HCT116 (cell line): ENCODE data around the gene NFASC. TPM values are rescaled to one million over a fixed set of nuclear protein-coding genes. Genes with fewer than 3 reads are reported as not detected.

ENCODE experiments used
- ATAC-seq: fragments of 200-7000 bp; cut with Tn5 transposase; 2 replicates; pipeline ENCODE4 v1.9.1; 2020; ENCODE audit warnings: mild to moderate bottlenecking, moderate library complexity
- BruUV-seq: library from RNA; stranded (reverse); fragments of 400-500 nt; replicated peaks from 2 replicates; lab custom pipeline; 2021; lab: Mats Ljungman, UMichigan
- CTCF ChIA-PET: fragments of 300-600 bp; sonication (Branson Sonifier 250); formaldehyde crosslinking; loops from one replicate; lab custom pipeline; 2021; ENCODE audit warnings: antibody characterized with exemption; lab: Charles Lee
- POLR2A ChIA-PET: fragments of 300-600, 350-600 bp; sonication (Branson Sonifier 250); formaldehyde crosslinking; loops from one replicate; lab custom pipeline; 2021; ENCODE audit warnings: antibody characterized with exemption; lab: Charles Lee
- RAD21 ChIA-PET, 2 experiments: fragments of 300-600 bp; sonication (Branson Sonifier 250); formaldehyde crosslinking; loops; one replicate each; lab custom pipeline; 2023; ENCODE audit warnings: low total read pairs in 2 of 2; ENCODE audit not compliant: uncharacterized antibody in 2 of 2, unreplicated experiment in 2 of 2, low non-redundant PET in 1 of 2; lab: Charles Lee
- DNase-seq: peaks from one replicate; pipeline ENCODE4 v3.0.0-alpha.2; 2010; ENCODE audit warnings: low read depth, low spot score
- H2AFZ ChIP-seq: fragments of 200-600 bp; shearing (Covaris generic), sonication (generic); 2 replicates; pipeline ENCODE4 v1.6.1; 2017; ENCODE audit warnings: low read depth, mixed run types, mixed read lengths, antibody characterized with exemption, low read length; ENCODE audit not compliant: poor library complexity, severe bottlenecking
- H3K27ac ChIP-seq: 2 replicates; pipeline ENCODE4 v1.5.1; 2012; ENCODE audit warnings: low read depth, low read length
- H3K27me3 ChIP-seq: fragments of 200-600 bp; sonication (generic); 2 replicates; pipeline ENCODE4 v1.6.1; 2016; ENCODE audit warnings: mixed run types, low read length, mixed read lengths; ENCODE audit not compliant: insufficient read depth
- H3K36me3 ChIP-seq, 2 experiments: fragments of 200-500 bp in 1 of 2; fragments of 200-600 bp in 1 of 2; sonication (Bioruptor generic) in 1 of 2; sonication (generic) in 1 of 2; 2 replicates each; pipeline versions ENCODE4 v1.5.1 to v1.6.1; 2014 to 2016; ENCODE audit warnings: low read length in 2 of 2, inconsistent platforms in 1 of 2, mixed read lengths in 1 of 2, mixed run types in 1 of 2; ENCODE audit not compliant: insufficient read depth in 2 of 2, control insufficient read depth in 1 of 2
- H3K4me1 ChIP-seq, 2 experiments: fragments of 200-600 bp in 1 of 2; sonication (generic) in 1 of 2; 2 replicates each; pipeline versions ENCODE4 v1.5.1 to v1.6.1; 2012 to 2017; ENCODE audit warnings: low read length in 2 of 2, inconsistent platforms in 1 of 2, mild to moderate bottlenecking in 1 of 2, mixed read lengths in 1 of 2, mixed run types in 1 of 2, moderate library complexity in 1 of 2; ENCODE audit not compliant: insufficient read depth in 2 of 2, control insufficient read depth in 1 of 2
- H3K4me2 ChIP-seq: fragments of 200-600 bp; sonication (generic); 2 replicates; pipeline ENCODE4 v1.6.1; 2017; ENCODE audit warnings: mixed run types, low read length, mixed read lengths
- H3K4me3 ChIP-seq, 2 experiments: fragments of 200-600 bp in 1 of 2; sonication (generic) in 1 of 2; replicated peaks in 1 of 2; 2 replicates each; pipeline ENCODE4 v1.5.1; 2011 to 2016; ENCODE audit warnings: low read length in 2 of 2, control low read depth in 1 of 2, low read depth in 1 of 2, mild to moderate bottlenecking in 1 of 2, mixed read lengths in 1 of 2, mixed run types in 1 of 2
- H3K79me2 ChIP-seq: fragments of 200-600 bp; sonication (generic); 2 replicates; pipeline ENCODE4 v1.6.1; 2017; ENCODE audit warnings: mild to moderate bottlenecking, mixed run types, low read length, moderate library complexity, mixed read lengths; ENCODE audit not compliant: insufficient read depth
- H3K9ac ChIP-seq: fragments of 200-600 bp; sonication (generic); 2 replicates; pipeline ENCODE4 v1.6.1; 2016; ENCODE audit warnings: low read length, mixed read lengths
- H3K9me2 ChIP-seq: fragments of 200-600 bp; sonication (generic), shearing (Covaris generic); 2 replicates; pipeline ENCODE4 v1.6.1; 2017; ENCODE audit warnings: mixed run types, mild to moderate bottlenecking, moderate library complexity; ENCODE audit not compliant: insufficient read depth
- H3K9me3 ChIP-seq, 2 experiments: fragments of 200-500 bp in 1 of 2; fragments of 200-600 bp in 1 of 2; sonication (Bioruptor generic) in 1 of 2; sonication (generic) in 1 of 2; 2 replicates each; pipeline ENCODE4 v1.6.1; 2014 to 2017; ENCODE audit warnings: low read length in 2 of 2, mixed read lengths in 2 of 2, inconsistent platforms in 1 of 2, low read depth in 1 of 2, mild to moderate bottlenecking in 1 of 2, mixed run types in 1 of 2, moderate library complexity in 1 of 2; ENCODE audit not compliant: control insufficient read depth in 1 of 2, insufficient read depth in 1 of 2
- H4K20me1 ChIP-seq: fragments of 200-600 bp; sonication (generic), shearing (Covaris generic); 2 replicates; pipeline ENCODE4 v1.6.1; 2017; ENCODE audit warnings: mixed run types, mild to moderate bottlenecking, moderate library complexity; ENCODE audit not compliant: insufficient read depth
- CEBPB ChIP-seq: IDR thresholded peaks from 2 replicates; pipeline ENCODE4 v1.6.1; 2012; ENCODE audit warnings: low read depth
- ELF1 ChIP-seq: IDR thresholded peaks from 2 replicates; pipeline ENCODE4 v1.6.1; 2012; ENCODE audit warnings: low read depth, borderline replicate concordance
- EZH2 ChIP-seq: fragments of 200-600 bp; sonication (generic); IDR thresholded peaks from 2 replicates; pipeline ENCODE4 v1.6.1; 2017; ENCODE audit warnings: antibody characterized with exemption, mixed run types
- EZH2phosphoT487 ChIP-seq: fragments of 200-600 bp; IDR thresholded peaks from 2 replicates; pipeline ENCODE4 v1.6.1; 2018; ENCODE audit warnings: antibody characterized with exemption, borderline replicate concordance
- JUND ChIP-seq: IDR thresholded peaks from 2 replicates; pipeline ENCODE4 v1.6.1; 2012
- POLR2AphosphoS5 ChIP-seq: IDR thresholded peaks from 2 replicates; pipeline ENCODE4 v1.6.1; 2011; ENCODE audit warnings: mild to moderate bottlenecking, low read depth, low read length, moderate library complexity
- ZNF274 ChIP-seq: fragments of 200-500 bp; sonication (Bioruptor generic); IDR thresholded peaks from 2 replicates; pipeline ENCODE4 v1.6.1; 2014; ENCODE audit warnings: mild to moderate bottlenecking, low read depth, low read length, inconsistent platforms
- intact Hi-C: fragments of 100-400 bp; cut with micrococcal nuclease; formaldehyde crosslinking; loops from 2 replicates; pipeline ENCODE4 v1.10.0; 2022
- total RNA-seq: library from RNA; stranded (reverse); gene quantifications from one replicate; pipeline ENCODE4 v1.2.1, GENCODE V29; 2021; ENCODE audit not compliant: unreplicated experiment
- TF ChIP-seq, protein P1 (sequence below): IDR thresholded peaks from 2 replicates; pipeline ENCODE4 v1.6.1; 2011; ENCODE audit warnings: mild to moderate bottlenecking, low read length, moderate library complexity; ENCODE audit not compliant: insufficient replicate concordance; ENCODE audit errors: extremely low read depth
- TF ChIP-seq, protein P2 (sequence below), 3 experiments: fragments of 200-600 bp in 1 of 3; sonication (generic) in 1 of 3; IDR thresholded peaks in 2 of 3; conservative IDR thresholded peaks in 1 of 3; 2 replicates each; pipeline ENCODE4 v1.5.1; 2012 to 2017; ENCODE audit warnings: low read depth in 2 of 3, low read length in 2 of 3, antibody characterized with exemption in 1 of 3, borderline replicate concordance in 1 of 3, control low read depth in 1 of 3, mild to moderate bottlenecking in 1 of 3, mixed read lengths in 1 of 3, mixed run types in 1 of 3, moderate library complexity in 1 of 3; ENCODE audit not compliant: insufficient read depth in 1 of 3
- TF ChIP-seq, protein P3 (sequence below): IDR thresholded peaks from 2 replicates; pipeline ENCODE4 v1.6.1; 2012

NFASC gene
- total RNA-seq, 1 experiment from 2014 or later, result 0.57 TPM

DNA sequence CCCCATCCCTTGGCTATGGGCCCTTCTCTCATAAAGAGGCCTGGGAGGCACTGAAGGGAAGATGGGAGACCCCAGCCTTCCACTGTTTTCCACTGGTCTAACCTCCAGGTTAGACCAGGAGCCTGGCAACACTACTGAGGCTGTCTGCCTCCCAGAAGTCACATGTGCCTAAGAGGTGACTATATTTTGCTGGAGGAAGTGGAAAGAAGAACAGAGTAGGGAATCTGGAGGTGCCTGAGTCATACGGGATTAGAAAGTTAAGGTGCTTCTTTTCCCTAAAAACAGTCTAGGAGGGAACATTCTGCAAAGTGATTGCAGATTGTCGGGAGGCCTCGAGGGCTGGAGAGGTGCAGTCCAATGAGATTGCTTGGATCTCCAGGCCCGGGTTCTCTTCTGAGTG lies 4.6 kb downstream of the NFASC start:
- Histone ChIP-seq H3K27ac (no peak overlapping the region), H3K4me1 (no peaks in the 10 kb centered on the region), H3K79me2 (no peaks in the 10 kb centered on the region), H4K20me1 (no peaks in the 10 kb centered on the region), H3K4me3 (no peak overlapping the region), H2AFZ (no peak overlapping the region), H3K4me2 (no peak overlapping the region), H3K9ac (no peak overlapping the region), H3K9me2 (no peaks in the 10 kb centered on the region), H3K9me3 (no peaks in the 10 kb centered on the region), H3K36me3 (no peaks in the 10 kb centered on the region), H3K27me3 (no peaks in the 10 kb centered on the region; the same call in 1 of the 2 replicates)
- TF ChIP-seq, protein P1, sequence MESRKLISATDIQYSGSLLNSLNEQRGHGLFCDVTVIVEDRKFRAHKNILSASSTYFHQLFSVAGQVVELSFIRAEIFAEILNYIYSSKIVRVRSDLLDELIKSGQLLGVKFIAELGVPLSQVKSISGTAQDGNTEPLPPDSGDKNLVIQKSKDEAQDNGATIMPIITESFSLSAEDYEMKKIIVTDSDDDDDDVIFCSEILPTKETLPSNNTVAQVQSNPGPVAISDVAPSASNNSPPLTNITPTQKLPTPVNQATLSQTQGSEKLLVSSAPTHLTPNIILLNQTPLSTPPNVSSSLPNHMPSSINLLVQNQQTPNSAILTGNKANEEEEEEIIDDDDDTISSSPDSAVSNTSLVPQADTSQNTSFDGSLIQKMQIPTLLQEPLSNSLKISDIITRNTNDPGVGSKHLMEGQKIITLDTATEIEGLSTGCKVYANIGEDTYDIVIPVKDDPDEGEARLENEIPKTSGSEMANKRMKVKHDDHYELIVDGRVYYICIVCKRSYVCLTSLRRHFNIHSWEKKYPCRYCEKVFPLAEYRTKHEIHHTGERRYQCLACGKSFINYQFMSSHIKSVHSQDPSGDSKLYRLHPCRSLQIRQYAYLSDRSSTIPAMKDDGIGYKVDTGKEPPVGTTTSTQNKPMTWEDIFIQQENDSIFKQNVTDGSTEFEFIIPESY, result no peak
- TF ChIP-seq EZH2phosphoT487 (no peak), EZH2 (no peak), JUND (no peak), ZNF274 (no peak), POLR2AphosphoS5 (no peak), CEBPB (no peak), ELF1 (no peak)
- TF ChIP-seq, protein P2, sequence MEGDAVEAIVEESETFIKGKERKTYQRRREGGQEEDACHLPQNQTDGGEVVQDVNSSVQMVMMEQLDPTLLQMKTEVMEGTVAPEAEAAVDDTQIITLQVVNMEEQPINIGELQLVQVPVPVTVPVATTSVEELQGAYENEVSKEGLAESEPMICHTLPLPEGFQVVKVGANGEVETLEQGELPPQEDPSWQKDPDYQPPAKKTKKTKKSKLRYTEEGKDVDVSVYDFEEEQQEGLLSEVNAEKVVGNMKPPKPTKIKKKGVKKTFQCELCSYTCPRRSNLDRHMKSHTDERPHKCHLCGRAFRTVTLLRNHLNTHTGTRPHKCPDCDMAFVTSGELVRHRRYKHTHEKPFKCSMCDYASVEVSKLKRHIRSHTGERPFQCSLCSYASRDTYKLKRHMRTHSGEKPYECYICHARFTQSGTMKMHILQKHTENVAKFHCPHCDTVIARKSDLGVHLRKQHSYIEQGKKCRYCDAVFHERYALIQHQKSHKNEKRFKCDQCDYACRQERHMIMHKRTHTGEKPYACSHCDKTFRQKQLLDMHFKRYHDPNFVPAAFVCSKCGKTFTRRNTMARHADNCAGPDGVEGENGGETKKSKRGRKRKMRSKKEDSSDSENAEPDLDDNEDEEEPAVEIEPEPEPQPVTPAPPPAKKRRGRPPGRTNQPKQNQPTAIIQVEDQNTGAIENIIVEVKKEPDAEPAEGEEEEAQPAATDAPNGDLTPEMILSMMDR (IDR thresholded peaks at IDR 0.05 in 2 of 3, conservative IDR thresholded peaks at IDR 0.05 in 1 of 3; ENCODE audit: borderline replicate concordance in 1 of 3, insufficient read depth in 1 of 3, low read depth in 2 of 3, low read length in 2 of 3), result no peak
- TF ChIP-seq, protein P3, sequence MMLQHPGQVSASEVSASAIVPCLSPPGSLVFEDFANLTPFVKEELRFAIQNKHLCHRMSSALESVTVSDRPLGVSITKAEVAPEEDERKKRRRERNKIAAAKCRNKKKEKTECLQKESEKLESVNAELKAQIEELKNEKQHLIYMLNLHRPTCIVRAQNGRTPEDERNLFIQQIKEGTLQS, result no peak
- no TSS peak for BruUV-seq
- no peak for ATAC-seq
- ChIA-PET POLR2A (no interaction called here), RAD21 (no interaction called here), CTCF (no interaction called here)
- intact Hi-C loops, result no loop called here
- DNase-seq, result no peak
